ENCODE results near the gene FBXO21. TPM values are rescaled to one million over a fixed set of nuclear protein-coding genes. Genes with fewer than 3 reads are reported as not detected.
A peak's percentile ranks its signal among the peaks of the same experiment; 100 is the strongest.

FBXO21 gene
- total RNA-seq, 6 donors from 2014 or later: 38.2 to 122 (median 59.0) TPM

GRCh38 chr12:117118838-117119591 is 71.3 kb downstream of the FBXO21 start:
- Histone ChIP-seq H3K4me3 (no peak overlapping the region), H3K36me3 (no peaks in the 10 kb centered on the region), H3K27me3 (no peaks in the 10 kb centered on the region), H3K4me1 (peaks cover 5 to 28% (median 13%) of the 10 kb centered on the region in 4 donors), H3K9me3 (no peaks in the 10 kb centered on the region), H3K27ac (no peak overlapping the region)
- no peak for DNase-seq
- peak; percentile 32 to 34 for ATAC-seq (ENCODE audit: low FRiP score in 2 of 2)
- WGBS, 2 donors: 66 to 73% methylated on average over 15 to 17 of the region's 18 CpGs
- no peak for TF ChIP-seq EP300 (IDR thresholded peaks at IDR 0.05)
- no peak for TF ChIP-seq POLR2A (IDR thresholded peaks at IDR 0.05)
- TF ChIP-seq CTCF (IDR thresholded peaks at IDR 0.05): no peak
- no peak for TF ChIP-seq POLR2AphosphoS5 (IDR thresholded peaks at IDR 0.05)

- 84 to 93% methylated on average over 10 of the region's 10 CpGs for WGBS, 2 donors
- Histone ChIP-seq H3K4me3 (no peak overlapping the region), H3K9me3 (no peaks in the 10 kb centered on the region), H3K27me3 (no peaks in the 10 kb centered on the region), H3K36me3 (no peaks in the 10 kb centered on the region), H3K4me1 (peaks cover 5 to 18% (median 13%) of the 10 kb centered on the region in 4 donors), H3K27ac (no peak overlapping the region)
- no peak for ATAC-seq (ENCODE audit: low FRiP score in 2 of 2)
- TF ChIP-seq POLR2AphosphoS5 (IDR thresholded peaks at IDR 0.05): no peak
- no peak for TF ChIP-seq POLR2A (IDR thresholded peaks at IDR 0.05)
- TF ChIP-seq CTCF (IDR thresholded peaks at IDR 0.05): no peak
- no peak for TF ChIP-seq EP300 (IDR thresholded peaks at IDR 0.05)
- no peak for DNase-seq
These were observed 75.5 kb downstream of the FBXO21 start for GRCh38 chr12:117114784-117115183.

- peaks cover 4% of the 10 kb centered on the region in 4 donors for H3K4me1 ChIP-seq
- TF ChIP-seq POLR2A (IDR thresholded peaks at IDR 0.05) (no peak), EP300 (IDR thresholded peaks at IDR 0.05) (no peak), CTCF (IDR thresholded peaks at IDR 0.05) (no peak)
- no peaks in the 10 kb centered on the region for H3K27me3 ChIP-seq
- WGBS, 2 donors: 96 to 97% methylated on average over 3 to 9 of the region's 9 CpGs
- H3K36me3 ChIP-seq: no peaks in the 10 kb centered on the region
- H3K4me3 ChIP-seq: no peak overlapping the region
- H3K9me3 ChIP-seq: no peaks in the 10 kb centered on the region
- ATAC-seq (ENCODE audit: low FRiP score in 2 of 2) (no peak), DNase-seq (no peak)
- H3K27ac ChIP-seq: no peak overlapping the region
These were observed 77.0 kb downstream of the FBXO21 start for GRCh38 chr12:117113231-117113630.

- Histone ChIP-seq H3K4me1 (no peaks in the 10 kb centered on the region), H3K36me3 (no peaks in the 10 kb centered on the region), H3K9me3 (no peaks in the 10 kb centered on the region), H3K27me3 (no peaks in the 10 kb centered on the region), H3K27ac (no peak overlapping the region), H3K4me3 (no peak overlapping the region)
- DNase-seq (peak in 1 of 2 donors; percentile 23), ATAC-seq (ENCODE audit: low FRiP score in 2 of 2) (no peak)
- WGBS, 2 donors: 54 to 72% methylated on average over 15 of the region's 15 CpGs
- TF ChIP-seq CTCF (IDR thresholded peaks at IDR 0.05) (no peak), POLR2AphosphoS5 (IDR thresholded peaks at IDR 0.05) (no peak), EP300 (IDR thresholded peaks at IDR 0.05) (no peak), POLR2A (IDR thresholded peaks at IDR 0.05) (no peak)
These were observed 78.3 kb downstream of the FBXO21 start for GRCh38 chr12:117111821-117112595.

Data from upper lobe of left lung (tissue), 6 donors.